ENCODE data around the gene C6orf89. TPM values are rescaled to one million over a fixed set of nuclear protein-coding genes. Genes with fewer than 3 reads are reported as not detected.

C6orf89 gene
- total RNA-seq, 1 experiment from 2014 or later: 11.8 TPM

DNA sequence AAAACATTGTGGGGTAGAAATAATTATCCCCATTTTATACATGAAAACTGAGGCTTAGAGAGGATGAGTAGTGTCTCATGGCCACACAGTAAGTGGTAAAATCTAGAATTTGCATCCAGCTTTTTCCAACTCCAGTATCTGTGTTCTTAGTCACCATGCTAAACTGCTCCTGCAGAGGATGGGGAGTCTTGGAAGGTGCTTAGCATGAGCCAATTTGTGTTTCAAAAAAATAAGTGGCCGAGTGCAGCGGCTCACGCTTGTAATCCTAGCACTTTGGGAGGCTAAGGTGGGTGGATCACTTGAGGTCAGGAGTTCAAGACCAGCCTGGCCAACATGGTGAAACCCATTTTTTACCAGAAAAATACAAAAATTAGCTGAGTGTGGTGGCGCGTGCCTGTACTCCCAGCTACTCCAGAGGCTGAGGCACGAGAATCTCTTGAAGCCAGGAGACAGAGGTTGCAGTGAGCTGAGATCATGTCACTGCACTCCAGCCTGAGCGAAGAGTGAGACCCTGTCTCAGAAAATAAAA, 2.4 kb downstream of the C6orf89 start:
- Histone ChIP-seq H3K27ac (ENCODE audit: insufficient read length, low read depth, low read length) (no peak overlapping the region), H3K9ac (ENCODE audit: extremely low read depth, insufficient read length, low read length) (no peak overlapping the region), H3T11ph (ENCODE audit: low read length) (no peak overlapping the region), H4K91ac (ENCODE audit: insufficient read length, low read depth, low read length) (no peak overlapping the region), H4K5ac (ENCODE audit: insufficient read length, low read depth, low read length) (no peak overlapping the region), H4K20me1 (ENCODE audit: control insufficient read depth, insufficient read depth, insufficient read length) (no peaks in the 10 kb centered on the region), H2BK5ac (ENCODE audit: insufficient read length, low read length) (no peak overlapping the region), H3K27me3 (ENCODE audit: insufficient read depth, low read length) (no peaks in the 10 kb centered on the region), H3K4me2 (ENCODE audit: insufficient read depth, insufficient read length, low read length) (no peak overlapping the region), H2BK12ac (ENCODE audit: insufficient read length, low read depth, low read length) (no peak overlapping the region), H3K9me3 (ENCODE audit: control insufficient read depth, low read depth, low read length) (no peaks in the 10 kb centered on the region), H3K18ac (ENCODE audit: insufficient read length, low read depth, low read length) (no peak overlapping the region), H2AFZ (ENCODE audit: low read length) (no peak overlapping the region), H3K14ac (ENCODE audit: insufficient read depth, low read length) (no peak overlapping the region), H3K4ac (ENCODE audit: low read depth, low read length) (no peak overlapping the region), H4K8ac (replicated peaks; ENCODE audit: insufficient read length, low read depth, low read length) (no peak overlapping the region), H3K23ac (ENCODE audit: insufficient read length, low read depth, low read length) (no peak overlapping the region), H2BK15ac (ENCODE audit: low read depth, low read length) (no peak overlapping the region), H2BK20ac (ENCODE audit: low read depth, low read length, poor library complexity, severe bottlenecking) (no peak overlapping the region), H3K4me1 (ENCODE audit: insufficient read depth, low read length) (no peaks in the 10 kb centered on the region), H3K79me2 (ENCODE audit: insufficient read depth, low read length) (no peaks in the 10 kb centered on the region), H3K23me2 (ENCODE audit: insufficient read length, low read depth, low read length, poor library complexity, severe bottlenecking) (no peaks in the 10 kb centered on the region), H3K79me1 (ENCODE audit: insufficient read depth, low read depth, low read length, poor library complexity, severe bottlenecking) (no peaks in the 10 kb centered on the region), H2AK5ac (ENCODE audit: insufficient read length, low read length) (no peak overlapping the region), H2BK120ac (ENCODE audit: low read depth, low read length, poor library complexity, severe bottlenecking) (no peak overlapping the region), H3K56ac (ENCODE audit: insufficient read length, low read depth, low read length) (no peak overlapping the region)
- TF ChIP-seq, protein P1, sequence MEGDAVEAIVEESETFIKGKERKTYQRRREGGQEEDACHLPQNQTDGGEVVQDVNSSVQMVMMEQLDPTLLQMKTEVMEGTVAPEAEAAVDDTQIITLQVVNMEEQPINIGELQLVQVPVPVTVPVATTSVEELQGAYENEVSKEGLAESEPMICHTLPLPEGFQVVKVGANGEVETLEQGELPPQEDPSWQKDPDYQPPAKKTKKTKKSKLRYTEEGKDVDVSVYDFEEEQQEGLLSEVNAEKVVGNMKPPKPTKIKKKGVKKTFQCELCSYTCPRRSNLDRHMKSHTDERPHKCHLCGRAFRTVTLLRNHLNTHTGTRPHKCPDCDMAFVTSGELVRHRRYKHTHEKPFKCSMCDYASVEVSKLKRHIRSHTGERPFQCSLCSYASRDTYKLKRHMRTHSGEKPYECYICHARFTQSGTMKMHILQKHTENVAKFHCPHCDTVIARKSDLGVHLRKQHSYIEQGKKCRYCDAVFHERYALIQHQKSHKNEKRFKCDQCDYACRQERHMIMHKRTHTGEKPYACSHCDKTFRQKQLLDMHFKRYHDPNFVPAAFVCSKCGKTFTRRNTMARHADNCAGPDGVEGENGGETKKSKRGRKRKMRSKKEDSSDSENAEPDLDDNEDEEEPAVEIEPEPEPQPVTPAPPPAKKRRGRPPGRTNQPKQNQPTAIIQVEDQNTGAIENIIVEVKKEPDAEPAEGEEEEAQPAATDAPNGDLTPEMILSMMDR (conservative IDR thresholded peaks at IDR 0.05): no peak
- no peak overlapping the region for H3K4me3 Mint-ChIP-seq
- peaks cover 13 to 14% of the 10 kb centered on the region in 2 experiments for H3K4me1 Mint-ChIP-seq
- no CpG with 5 or more reads among the region's 7 CpGs for WGBS (ENCODE audit: extremely low coverage, insufficient read length, low lambda C conversion rate)
- H3K9me3 Mint-ChIP-seq: no peaks in the 10 kb centered on the region
- H3K27me3 Mint-ChIP-seq (ENCODE audit: low read depth): peaks cover 1% of the 10 kb centered on the region; the same call in 1 of the 2 replicates
- no peaks in the 10 kb centered on the region; a peak in 1 of 7 replicates for H3K36me3 Mint-ChIP-seq (ENCODE audit: insufficient read depth in 1 of 3, low read depth in 3 of 3)
- no peak overlapping the region for H3K27ac Mint-ChIP-seq
- DNase-seq: no peak

All from H9 (cell line).